Activated T-cell treated with anti-CD3 and anti-CD28 coated beads for 24 hours (primary cell): Measurements from ENCODE around the gene RILPL2.
A peak's percentile ranks its signal among the peaks of the same experiment; 100 is the strongest.
"Not testable (repeated sequence)": the region's sequence is repeated elsewhere in the genome, so short reads cannot be mapped to it uniquely, and the experiment has no call there.

Experiments used
- DNase-seq: peaks from one replicate; pipeline ENCODE4 v3.0.0-alpha.2; 2020; ENCODE audit warnings: low read depth

RILPL2 gene

GRCh38 chr12:123401753-123402683 lies 34.5 kb downstream of the RILPL2 start:
- DNase-seq: no peak

DNA sequence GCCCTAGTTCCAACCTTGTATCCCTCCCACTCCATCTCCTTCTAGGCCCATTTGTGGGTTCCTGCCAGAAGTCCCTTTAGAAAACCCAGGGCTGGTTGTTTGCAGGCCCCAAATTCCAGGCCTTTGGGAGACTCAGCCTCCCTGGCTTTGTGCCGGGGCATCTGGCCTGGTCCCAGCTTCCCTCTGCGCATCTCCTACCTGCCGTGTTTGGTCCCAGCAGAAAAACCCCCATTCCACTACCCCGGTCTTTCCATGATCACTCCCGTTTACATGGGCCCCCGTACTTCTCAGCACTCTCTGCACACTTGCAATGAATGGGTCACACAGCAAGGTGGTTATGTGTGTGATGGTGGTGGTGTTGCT lies 37.2 kb downstream of the RILPL2 start:
- no peak for DNase-seq

DNA sequence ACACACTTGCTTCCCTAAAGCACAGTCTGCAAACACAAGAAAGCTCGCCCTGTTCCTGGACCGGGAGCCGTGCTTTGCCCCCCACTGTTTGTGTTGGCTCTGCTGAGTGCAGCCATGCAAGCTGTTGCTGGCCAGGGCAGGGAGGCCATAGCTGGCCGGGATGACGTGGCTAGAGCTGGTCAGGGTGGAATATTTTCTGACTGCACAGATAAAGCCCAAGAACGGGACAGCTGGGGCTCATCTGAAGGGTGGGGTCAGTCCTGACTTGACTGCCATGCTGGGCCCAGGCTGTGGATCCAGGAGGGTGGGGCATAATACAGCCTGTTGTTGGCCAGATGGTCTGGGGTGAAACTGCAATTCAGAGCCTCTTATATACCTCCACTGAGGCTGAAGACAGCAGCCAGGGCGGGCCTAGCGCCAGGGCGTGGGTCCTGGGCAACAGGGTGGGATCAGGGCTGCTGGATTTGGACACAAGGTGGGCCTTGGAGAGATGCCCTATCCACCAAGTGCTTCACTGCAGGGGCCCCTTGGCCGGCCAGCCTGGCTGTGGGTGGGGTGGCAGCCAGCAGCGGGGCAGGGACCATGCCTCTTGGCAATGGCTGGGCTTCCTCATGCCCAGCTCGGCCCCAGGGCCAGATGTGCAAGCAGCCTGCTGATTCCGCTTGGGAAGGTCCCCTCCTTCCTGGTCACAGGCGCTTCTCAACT lies 37.8 kb downstream of the RILPL2 start:
- DNase-seq: no peak

- DNase-seq: no peak
These were observed 38.3 kb downstream of the RILPL2 start for GRCh38 chr12:123398177-123398549.

- no peak for DNase-seq
These were observed 39.1 kb downstream of the RILPL2 start for GRCh38 chr12:123397400-123397799.

- no peak for DNase-seq
These were observed 39.5 kb downstream of the RILPL2 start for GRCh38 chr12:123396954-123397353.

DNA sequence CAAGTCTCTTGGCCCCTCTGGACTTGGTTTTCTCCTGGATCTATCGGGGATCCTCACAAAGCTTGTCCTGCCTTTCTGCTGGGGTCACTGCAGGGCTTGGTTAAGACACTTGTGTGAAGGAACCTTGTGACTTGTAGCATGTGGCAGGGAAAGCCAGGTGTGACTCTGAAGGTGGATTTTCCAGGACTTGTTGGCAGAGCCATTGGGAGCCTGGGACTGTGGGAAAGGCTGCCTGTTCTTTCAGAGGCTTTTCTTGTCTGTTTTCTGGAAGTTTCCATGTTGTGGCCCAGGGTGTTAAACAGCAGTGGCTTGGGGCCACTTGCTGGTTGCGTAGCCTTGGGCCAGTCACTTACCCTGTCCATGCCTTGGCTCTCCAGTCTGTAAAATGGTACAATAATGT lies 39.9 kb downstream of the RILPL2 start:
- no peak for DNase-seq

DNA sequence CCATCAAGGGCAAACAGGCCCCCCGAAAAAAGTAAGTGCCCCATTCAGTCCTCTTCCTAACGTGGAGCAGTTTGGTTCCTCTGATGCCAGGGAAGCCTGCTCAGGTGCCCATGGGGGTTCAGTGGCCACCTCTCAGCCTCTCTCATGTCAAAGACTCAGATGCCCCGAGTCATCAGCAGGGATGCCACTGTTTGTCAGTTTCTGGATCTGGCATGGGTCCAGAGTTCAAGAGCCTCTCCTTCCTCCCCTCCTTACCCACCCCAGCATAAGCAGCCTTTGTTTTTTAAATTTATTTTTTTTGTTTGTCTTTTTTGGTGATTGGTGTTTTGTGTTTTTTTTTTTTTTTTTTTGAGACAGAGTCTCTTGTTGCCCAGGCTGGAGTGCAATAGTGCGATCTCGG lies 41.2 kb downstream of the RILPL2 start:
- no peak for DNase-seq

DNA sequence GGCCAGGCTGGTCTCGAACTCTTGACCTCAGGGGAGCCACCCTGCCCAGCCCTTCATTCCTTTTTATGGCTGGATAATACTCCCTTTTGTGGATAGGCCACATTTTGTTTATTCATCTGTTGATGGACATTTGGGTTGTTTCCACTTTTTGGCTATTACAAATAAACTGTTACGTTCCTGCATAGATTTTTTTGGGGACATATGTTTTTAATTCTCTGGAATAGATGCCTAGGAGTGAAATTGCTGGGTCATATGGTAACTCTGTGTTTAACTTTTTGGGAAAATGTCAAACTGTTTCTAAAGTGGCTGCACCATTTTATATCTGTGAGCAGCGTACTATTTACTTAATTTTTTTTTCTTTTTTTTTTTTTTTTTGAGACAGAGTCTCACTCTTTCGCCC lies 42.7 kb downstream of the RILPL2 start:
- DNase-seq: no peak

- no peak for DNase-seq
These were observed 44.7 kb downstream of the RILPL2 start for GRCh38 chr12:123391546-123392343.

GRCh38 chr12:123390498-123391426 lies 45.7 kb downstream of the RILPL2 start:
- DNase-seq: no peak

GRCh38 chr12:123389560-123390351 lies 46.7 kb downstream of the RILPL2 start:
- DNase-seq: no peak

DNA sequence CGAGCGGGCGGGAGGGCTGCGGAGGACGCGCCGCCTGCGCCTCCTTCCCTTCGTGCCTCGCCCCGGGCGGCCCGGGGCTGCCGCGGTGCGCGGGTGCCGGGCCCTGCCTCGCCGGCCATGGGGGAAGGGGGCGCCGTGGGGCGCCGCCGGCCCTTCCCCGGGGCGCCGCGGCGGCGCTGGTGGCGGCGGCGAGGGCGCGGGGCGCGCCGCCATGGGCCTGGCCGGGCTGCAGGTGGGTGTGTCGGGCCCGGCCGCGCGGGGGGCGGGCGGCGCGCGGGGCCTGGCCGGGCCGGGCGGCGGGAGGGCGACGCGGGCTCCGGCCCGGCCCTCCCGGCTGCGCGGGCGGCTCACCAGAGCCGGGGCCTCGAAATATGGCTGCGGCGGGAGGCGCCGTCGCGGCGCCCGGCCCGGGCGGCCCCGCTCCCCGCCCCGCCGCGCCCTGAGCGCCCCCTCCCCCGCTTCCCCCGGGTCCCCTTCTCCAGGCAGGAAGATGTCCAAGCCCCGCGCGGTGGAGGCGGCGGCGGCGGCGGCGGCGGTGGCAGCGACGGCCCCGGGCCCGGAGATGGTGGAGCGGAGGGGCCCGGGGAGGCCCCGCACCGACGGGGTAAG lies 47.4 kb downstream of the RILPL2 start:
- DNase-seq: no peak

GRCh38 chr12:123388177-123388950 lies 48.1 kb downstream of the RILPL2 start:
- peak; percentile 57 for DNase-seq

GRCh38 chr12:123387508-123388176 lies 48.8 kb downstream of the RILPL2 start:
- DNase-seq: no peak

GRCh38 chr12:123385536-123385935 lies 50.9 kb downstream of the RILPL2 start:
- DNase-seq: not testable (repeated sequence)

DNA sequence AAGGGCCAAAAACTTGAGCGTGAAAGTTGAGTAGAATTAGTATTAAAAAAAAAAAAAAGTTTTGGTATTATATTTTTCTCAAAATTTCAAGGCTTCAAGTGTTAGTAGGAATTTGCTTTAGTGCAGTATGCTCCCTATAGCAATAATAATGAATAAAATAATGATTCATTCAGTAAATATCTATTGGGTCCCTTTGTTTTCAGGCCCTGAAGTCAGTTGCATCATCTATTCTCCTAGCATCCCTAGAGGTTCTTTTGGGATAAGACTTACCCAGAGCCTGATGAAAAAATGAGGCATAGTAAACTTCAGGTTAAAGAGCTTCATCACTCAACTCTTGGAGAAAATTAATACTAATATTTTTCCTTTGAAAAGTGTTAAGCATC lies 51.5 kb downstream of the RILPL2 start:
- no peak for DNase-seq

GRCh38 chr12:123384318-123384993 lies 52.0 kb downstream of the RILPL2 start:
- DNase-seq: no peak
